ENCODE results near the gene BHLHE23.

The BHLHE23 gene

DNA sequence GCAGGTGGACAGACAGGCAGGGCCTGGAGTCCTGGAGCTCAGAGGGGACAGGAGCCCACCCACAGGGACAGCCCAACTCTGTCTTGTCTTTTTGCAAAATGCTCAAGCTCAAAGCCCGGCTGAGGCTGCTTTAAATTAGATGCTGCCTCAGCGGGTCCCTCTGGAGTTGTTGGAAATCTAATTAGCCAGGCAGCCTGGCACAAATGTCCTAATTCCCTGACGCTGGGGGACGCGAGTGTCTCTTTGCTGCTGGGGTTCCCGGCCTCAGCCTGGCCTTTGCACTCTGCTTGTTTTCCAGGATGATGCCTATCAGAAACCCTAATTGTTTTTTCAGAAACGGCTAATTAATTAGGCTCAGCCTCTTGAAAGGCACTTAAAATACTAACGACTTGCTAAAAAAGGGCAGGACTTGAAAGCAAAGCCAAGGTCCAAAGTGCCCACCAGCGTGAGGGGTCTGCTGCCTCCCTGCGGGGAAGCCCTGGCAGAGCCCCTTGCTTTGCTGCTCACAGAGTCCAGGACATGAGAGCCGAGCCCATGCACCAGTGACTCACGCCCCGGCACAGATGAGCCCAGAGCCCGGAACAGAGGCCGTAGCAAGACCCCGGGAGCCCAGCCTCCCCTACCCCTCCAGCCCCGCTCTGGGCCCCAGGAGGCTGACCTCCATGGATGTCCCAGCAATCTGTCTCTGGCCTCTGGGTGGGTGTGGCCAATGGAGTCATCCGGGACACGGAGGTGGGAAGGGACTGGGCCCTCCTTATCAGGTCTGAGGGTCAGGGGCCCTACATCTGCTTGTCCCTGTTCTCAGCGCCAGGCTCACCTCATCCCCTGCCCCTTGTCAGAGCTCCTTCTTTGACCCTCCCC, 46.0 kb upstream of the BHLHE23 start:
- no peak for DNase-seq
- Histone ChIP-seq H3K27ac (no peak overlapping the region), H3K27me3 (ENCODE audit: insufficient read depth, low read depth, severe bottlenecking) (no peaks in the 10 kb centered on the region), H3K36me3 (no peaks in the 10 kb centered on the region), H3K9me3 (ENCODE audit: severe bottlenecking) (no peaks in the 10 kb centered on the region), H3K4me3 (ENCODE audit: low read depth, low read length) (no peak overlapping the region)
- TF ChIP-seq, protein P1, sequence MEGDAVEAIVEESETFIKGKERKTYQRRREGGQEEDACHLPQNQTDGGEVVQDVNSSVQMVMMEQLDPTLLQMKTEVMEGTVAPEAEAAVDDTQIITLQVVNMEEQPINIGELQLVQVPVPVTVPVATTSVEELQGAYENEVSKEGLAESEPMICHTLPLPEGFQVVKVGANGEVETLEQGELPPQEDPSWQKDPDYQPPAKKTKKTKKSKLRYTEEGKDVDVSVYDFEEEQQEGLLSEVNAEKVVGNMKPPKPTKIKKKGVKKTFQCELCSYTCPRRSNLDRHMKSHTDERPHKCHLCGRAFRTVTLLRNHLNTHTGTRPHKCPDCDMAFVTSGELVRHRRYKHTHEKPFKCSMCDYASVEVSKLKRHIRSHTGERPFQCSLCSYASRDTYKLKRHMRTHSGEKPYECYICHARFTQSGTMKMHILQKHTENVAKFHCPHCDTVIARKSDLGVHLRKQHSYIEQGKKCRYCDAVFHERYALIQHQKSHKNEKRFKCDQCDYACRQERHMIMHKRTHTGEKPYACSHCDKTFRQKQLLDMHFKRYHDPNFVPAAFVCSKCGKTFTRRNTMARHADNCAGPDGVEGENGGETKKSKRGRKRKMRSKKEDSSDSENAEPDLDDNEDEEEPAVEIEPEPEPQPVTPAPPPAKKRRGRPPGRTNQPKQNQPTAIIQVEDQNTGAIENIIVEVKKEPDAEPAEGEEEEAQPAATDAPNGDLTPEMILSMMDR (IDR thresholded peaks at IDR 0.05; ENCODE audit: low read depth, low read length): no peak

DNA sequence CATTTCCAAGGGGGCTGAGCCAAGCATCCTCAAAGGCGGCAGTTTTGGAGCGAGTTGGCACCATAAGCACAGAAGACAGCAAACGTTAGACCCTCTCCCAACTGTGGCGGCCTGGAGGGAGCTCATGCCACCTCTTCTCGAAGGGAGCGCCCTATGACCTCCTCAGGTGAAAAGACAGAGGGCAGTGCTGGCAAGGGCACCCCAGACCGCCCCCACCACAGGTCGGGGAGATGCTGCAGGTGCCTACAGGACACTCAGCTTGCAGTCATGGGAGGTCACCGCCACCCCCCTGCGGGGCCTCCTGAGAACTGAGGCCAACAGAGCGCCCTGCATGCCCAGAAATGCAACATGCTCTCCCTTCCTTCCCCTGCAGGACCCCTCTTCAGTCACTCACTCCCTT, 45.1 kb upstream of the BHLHE23 start:
- no peaks in the 10 kb centered on the region for H3K9me3 ChIP-seq (ENCODE audit: severe bottlenecking)
- TF ChIP-seq, protein P1 (IDR thresholded peaks at IDR 0.05; ENCODE audit: low read depth, low read length): no peak
- no peaks in the 10 kb centered on the region for H3K27me3 ChIP-seq (ENCODE audit: insufficient read depth, low read depth, severe bottlenecking)
- no peak for DNase-seq
- no peak overlapping the region for H3K27ac ChIP-seq
- H3K36me3 ChIP-seq: no peaks in the 10 kb centered on the region
- H3K4me3 ChIP-seq (ENCODE audit: low read depth, low read length): no peak overlapping the region

DNA sequence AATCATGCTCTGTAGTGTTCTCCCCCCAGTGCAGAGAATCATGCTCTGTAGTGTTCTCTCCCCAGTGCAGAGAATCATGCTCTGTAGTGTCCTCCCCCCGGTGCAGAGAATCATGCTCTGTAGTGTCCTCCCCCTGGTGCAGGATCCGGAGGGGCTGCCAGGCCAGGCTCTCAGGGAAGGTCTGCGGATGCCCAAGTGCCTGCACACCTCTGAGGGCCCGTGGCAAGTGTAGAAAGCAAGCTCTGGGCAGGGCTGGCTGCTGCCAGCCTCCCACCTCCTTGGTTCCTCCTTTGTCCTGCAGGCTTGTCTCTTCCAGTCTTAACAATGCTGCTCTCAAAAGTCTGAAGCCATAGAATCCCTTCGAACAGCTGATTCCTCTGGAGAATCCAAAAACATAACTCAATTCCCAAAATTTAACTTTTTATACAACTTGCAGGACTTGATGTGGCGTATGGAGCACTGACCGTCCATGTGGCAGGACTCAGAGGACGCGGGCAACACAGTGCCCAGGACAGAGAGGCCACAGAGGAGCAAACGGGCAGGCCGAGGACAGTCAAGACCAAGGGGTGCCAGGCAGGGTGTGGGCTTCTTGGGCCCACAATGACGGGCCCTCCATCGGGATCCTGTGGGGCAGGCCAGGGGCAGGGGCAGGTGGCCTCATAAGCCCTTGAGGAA, 44.6 kb upstream of the BHLHE23 start:
- Histone ChIP-seq H3K4me3 (ENCODE audit: low read depth, low read length) (no peak overlapping the region), H3K27me3 (ENCODE audit: insufficient read depth, low read depth, severe bottlenecking) (no peaks in the 10 kb centered on the region), H3K9me3 (ENCODE audit: severe bottlenecking) (no peaks in the 10 kb centered on the region), H3K27ac (no peak overlapping the region), H3K36me3 (no peaks in the 10 kb centered on the region)
- DNase-seq: no peak
- TF ChIP-seq, protein P1 (IDR thresholded peaks at IDR 0.05; ENCODE audit: low read depth, low read length): no peak

DNA sequence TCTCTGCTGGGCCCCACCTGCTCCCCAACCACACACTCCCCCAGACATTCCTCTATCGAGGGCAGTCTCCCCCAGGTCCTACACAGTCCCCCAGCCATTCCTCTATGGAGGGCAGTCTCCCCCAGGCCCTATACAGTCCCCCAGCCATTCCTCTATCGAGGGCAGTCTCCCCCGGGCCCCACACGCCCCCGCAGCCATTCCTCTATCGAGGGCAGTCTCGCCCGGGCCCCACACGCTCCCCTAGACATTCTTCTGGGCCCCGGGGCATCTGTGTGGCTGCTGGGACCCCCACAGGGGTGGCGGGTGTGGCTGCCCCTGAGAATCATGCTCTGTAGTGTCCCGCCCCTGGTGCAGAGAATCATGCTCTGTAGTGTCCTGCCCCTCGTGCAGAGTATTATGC, 43.6 kb upstream of the BHLHE23 start:
- H3K4me3 ChIP-seq (ENCODE audit: low read depth, low read length): no peak overlapping the region
- TF ChIP-seq, protein P1 (IDR thresholded peaks at IDR 0.05; ENCODE audit: low read depth, low read length): no peak
- no peak for DNase-seq
- H3K27me3 ChIP-seq (ENCODE audit: insufficient read depth, low read depth, severe bottlenecking): no peaks in the 10 kb centered on the region
- H3K36me3 ChIP-seq: no peaks in the 10 kb centered on the region
- H3K9me3 ChIP-seq (ENCODE audit: severe bottlenecking): no peaks in the 10 kb centered on the region
- no peak overlapping the region for H3K27ac ChIP-seq

DNA sequence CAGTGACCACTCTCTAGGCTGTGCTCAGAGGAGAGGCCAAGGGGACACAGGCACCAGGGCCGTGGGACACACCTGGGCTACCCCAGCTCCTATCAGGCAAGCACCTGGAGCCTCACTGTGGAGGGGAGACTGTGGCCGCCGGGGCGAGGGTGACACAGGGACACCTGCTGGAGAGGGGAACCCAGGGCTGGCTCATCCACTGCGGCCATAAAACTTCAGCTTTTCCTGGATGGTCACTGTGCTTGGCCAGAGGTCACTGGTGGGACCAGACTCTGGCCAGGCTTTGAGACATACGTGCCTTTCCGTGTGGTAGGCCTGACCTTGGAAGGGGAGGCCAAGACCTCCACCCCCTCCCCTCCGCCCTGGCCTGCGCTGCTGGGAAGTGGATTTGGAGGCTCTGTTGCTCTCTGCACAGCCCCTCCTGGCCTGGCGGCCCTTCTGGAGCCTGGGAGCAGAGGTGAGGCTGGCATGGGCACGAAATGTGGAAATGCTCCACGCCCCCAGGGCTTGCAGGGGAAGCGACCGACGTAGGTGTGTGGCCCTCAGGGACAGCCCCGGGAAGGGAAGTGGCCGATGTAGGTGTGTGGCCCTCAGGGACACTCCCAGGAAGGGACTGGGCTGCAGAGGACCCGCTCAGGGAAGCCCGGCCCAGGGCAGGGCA, 42.9 kb upstream of the BHLHE23 start:
- H3K4me3 ChIP-seq (ENCODE audit: low read depth, low read length): no peak overlapping the region
- no peaks in the 10 kb centered on the region for H3K36me3 ChIP-seq
- no peak overlapping the region for H3K27ac ChIP-seq
- no peaks in the 10 kb centered on the region for H3K9me3 ChIP-seq (ENCODE audit: severe bottlenecking)
- TF ChIP-seq, protein P1 (IDR thresholded peaks at IDR 0.05; ENCODE audit: low read depth, low read length): peak; percentile 44
- no peaks in the 10 kb centered on the region for H3K27me3 ChIP-seq (ENCODE audit: insufficient read depth, low read depth, severe bottlenecking)
- DNase-seq: no peak
